HG02884 (cell line): ENCODE measurements around the gene SMYD3.
"Not testable (repeated sequence)": the region's sequence is repeated elsewhere in the genome, so short reads cannot be mapped to it uniquely, and the experiment has no call there.

Experiments
- ATAC-seq: cut with Tn5 transposase; IDR thresholded peaks from one replicate; pipeline ENCODE4 v1.9.1; 2021; ENCODE audit warnings: mild to moderate bottlenecking, moderate library complexity; ENCODE audit not compliant: unreplicated experiment

SMYD3 gene

DNA sequence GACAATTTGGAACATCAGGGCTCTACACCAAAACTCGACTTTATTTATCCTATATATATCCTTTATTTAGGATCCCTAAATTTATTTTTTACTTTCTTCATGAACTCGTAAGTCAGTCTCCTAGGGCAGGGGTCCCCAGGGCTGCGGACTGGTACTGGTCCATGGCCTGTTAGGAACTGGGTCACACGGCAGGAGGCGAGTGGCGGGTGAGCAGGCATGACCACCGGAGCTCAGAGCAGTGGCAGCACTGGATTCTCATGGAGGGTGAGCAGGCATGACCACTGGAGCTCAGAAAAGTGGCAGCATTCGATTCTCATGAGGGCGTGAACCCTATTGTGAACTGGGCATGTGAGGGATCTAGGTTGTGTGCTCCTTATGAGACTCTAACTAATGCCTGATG is 427.0 kb downstream of the SMYD3 start:
- no peak for ATAC-seq

DNA sequence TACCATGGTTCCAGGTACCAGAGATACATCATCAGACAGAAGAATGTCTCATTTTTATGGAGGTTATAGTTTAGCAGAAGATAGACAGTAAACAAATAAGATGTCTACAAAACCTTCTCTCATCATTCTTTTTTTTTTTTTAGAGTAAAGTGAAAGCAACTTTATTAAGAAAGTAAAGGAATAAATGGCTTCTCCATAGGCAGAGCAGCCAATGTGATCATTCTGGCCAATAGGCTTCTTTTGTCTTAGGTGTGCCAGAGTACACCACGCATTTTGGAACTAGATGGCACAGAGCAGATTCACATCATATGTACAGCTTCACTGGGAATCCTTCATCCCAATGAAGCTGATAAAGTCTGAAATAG is 428.2 kb downstream of the SMYD3 start:
- ATAC-seq: no peak

DNA sequence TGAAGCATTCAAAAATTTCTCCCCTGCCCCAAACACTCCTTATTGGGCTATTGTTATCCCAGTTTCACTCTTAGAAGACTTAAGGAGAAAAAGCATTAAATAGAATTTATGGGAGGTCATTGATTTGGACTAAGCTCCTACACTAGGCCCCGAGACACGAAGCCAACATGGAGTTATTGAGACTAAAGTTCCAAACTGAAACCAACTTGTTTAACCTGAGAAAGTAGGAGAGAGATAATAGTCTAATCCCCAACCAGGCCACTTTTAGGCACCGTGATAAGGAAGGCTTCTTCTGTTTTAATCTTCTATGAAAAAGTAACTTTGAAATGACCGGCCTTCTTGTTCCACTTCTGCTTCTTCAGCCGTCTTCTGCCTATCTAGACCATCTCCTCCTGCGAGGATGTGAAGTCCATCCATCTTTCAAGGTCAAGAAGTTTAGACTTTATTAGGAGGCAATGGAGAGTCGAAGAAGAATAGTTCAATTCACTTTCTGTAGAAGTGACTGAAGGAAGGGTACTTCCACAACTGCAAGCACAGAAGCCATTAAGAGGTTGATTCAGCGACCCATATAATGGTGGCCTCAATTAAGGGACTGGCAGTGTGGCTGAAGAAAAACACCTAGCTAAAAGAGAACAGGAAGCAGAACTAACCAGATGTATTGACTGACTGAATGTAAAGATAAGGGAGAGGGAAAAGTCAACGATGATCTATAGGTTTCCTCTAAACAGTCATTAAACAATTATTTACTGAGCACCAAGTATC is 428.8 kb downstream of the SMYD3 start:
- ATAC-seq: no peak

DNA sequence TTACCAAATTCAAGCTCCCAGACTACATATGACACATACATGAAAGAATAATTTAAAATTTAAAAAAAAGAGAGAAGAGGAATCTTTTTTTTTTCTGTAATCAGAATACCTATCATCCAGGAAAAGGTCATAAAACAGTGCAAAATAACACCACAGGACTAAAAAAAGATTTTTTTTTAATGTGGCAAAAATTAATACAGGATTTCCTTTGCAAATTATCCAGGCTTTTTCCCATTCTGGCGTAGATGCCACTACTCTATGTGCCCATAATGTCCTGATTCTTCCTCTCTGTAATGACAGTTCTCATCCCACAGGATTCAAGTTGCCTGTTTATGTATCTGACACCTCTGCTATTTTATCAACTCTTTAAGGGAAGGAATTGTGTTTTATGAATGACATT is 429.6 kb downstream of the SMYD3 start:
- ATAC-seq: no peak

DNA sequence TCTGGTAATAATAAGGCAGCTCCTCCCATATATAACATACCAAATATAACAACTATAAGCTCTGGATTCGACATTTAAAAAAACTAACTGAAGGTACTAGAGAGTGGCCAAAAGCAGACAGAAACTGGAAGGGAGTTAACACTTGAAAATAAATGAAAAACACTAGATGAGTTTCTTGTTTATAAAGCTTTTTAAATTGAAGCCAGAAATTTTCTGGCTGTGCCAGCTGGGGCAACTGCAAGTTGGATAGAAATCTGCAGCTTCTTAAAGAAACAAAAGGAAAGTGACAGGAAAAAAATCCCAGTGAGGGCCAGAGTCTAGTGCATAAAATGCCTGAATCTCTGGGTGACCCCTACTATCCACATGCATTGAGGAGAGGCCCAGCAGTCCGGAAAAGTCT is 432.7 kb downstream of the SMYD3 start:
- no peak for ATAC-seq

DNA sequence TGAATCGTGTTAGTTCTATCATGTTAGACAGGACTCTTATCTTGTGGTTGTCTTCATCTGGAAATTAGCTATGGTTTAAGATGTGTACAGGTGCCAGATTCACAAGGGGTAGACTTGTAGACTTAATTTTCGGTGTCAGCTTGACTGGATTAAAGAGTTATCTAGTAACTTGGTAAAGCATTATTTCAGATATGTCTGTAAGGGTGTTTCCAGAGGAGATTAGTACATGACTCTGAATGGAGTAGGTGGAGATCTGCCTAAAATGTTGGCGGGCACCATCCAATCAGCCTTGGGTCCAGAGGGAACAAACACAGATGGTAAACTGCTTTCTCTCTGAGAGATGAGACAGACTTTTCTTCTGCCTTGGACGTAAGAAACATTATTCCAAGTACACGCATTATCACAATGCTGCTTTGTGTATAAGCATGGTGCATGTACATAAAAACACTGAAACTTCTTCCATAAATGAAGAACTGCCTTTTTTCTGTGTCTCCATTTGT is 434.6 kb downstream of the SMYD3 start:
- ATAC-seq: no peak

DNA sequence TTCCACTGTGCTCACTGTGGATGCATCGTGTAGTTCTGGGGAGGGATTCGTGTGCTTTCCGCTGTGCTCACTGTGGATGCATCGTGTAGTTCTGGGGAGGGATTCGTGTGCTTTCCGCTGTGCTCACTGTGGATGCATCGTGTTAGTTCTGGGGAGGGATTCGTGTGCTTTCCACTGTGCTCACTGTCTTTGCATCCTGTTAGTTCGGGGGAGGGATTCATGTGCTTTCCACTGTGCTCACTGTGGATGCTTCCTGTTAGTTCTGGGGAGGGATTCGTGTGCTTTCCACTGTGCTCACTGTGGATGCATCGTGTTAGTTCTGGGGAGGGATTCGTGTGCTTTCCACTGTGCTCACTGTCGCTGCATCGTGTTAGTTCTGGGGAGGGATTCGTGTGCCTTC is 435.1 kb downstream of the SMYD3 start:
- ATAC-seq: not testable (repeated sequence)

DNA sequence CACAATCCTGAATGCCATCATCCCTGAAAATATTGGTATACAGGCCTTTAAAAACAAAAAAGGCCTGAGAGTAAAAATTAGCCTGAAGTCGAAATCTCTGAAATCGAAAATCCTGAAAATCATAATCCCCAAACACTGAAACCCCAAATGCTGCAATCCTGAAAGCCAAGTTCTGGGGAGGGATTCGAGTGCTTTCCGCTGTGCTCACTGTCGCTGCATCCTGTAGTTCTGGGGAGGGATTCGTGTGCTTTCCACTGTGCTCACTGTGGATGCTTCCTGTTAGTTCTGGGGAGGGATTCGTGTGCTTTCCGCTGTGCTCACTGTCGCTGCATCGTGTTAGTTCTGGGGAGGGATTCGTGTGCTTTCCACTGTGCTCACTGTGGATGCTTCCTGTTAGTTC is 435.5 kb downstream of the SMYD3 start:
- not testable (repeated sequence) for ATAC-seq

DNA sequence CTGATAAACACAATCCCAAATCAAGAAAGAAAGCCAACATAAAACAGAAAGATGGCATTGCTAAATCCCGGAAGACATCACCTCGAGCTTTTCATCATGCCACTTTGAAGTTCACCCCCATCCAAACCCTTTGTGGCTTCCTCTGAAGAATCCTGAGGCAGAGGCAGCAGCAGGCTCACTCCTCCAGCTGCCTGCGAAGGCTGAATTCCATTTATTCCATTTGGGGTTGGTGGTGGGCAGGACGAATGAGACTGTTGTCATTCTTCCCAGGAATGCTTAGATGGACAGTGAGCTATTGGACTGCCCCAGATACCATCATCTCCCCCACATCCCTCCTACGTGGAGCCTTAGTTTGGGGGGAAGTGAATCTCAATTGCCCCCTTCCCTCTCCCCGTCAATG is 437.5 kb downstream of the SMYD3 start:
- ATAC-seq: no peak

DNA sequence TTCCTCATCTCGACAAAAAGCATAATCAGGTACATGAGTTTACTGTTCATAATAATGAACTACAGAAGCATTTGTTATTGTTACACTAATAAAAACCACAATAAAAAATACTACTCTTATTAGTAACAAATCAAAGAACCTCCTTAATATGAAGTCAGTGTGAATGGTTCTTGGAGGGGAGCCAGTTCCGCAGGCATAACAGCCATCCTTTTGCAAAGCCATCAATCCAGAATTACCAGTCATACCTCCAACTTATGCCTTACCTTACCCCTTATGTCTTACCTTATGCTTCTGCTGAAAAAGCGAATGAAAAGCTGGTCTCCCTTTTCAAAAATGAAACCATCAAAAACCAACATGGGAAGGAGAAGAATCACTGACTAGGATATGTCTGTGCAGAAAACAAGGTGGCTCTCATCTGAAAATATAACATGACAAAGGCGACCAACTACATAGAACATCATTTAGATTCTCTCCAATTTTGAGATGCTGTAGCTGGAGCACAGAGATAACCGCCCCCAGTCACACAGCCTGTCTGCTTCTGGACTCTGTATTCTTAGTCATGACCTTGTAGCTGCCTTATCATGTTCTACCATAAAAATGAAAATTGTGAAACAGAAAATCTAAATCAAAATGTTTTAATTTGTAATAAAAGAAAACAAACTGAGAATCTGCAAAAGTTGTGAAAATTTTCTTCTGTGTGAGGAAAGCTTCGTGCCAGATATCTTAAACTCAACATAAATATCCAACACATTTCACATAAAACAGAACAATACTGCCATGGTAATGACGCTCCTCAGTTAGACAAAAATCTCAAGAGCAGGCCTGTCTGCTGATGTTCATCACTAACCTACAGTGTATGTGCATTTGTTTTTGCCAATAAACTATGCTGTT is 438.2 kb downstream of the SMYD3 start:
- ATAC-seq: no peak

DNA sequence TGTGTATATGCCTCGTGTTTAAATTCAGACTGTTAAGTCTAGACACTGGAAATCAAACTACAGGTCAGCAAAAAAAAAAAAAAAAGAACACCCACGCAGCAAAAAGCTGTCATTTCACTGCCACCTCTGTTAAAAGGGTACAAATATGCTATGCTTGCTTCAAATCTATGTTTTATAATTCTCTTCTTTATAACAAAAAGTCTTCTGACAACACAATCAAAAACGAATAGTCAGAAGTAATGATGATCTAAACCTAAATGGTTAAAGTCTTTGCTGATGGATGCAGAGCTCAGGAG is 438.9 kb downstream of the SMYD3 start:
- ATAC-seq: no peak

DNA sequence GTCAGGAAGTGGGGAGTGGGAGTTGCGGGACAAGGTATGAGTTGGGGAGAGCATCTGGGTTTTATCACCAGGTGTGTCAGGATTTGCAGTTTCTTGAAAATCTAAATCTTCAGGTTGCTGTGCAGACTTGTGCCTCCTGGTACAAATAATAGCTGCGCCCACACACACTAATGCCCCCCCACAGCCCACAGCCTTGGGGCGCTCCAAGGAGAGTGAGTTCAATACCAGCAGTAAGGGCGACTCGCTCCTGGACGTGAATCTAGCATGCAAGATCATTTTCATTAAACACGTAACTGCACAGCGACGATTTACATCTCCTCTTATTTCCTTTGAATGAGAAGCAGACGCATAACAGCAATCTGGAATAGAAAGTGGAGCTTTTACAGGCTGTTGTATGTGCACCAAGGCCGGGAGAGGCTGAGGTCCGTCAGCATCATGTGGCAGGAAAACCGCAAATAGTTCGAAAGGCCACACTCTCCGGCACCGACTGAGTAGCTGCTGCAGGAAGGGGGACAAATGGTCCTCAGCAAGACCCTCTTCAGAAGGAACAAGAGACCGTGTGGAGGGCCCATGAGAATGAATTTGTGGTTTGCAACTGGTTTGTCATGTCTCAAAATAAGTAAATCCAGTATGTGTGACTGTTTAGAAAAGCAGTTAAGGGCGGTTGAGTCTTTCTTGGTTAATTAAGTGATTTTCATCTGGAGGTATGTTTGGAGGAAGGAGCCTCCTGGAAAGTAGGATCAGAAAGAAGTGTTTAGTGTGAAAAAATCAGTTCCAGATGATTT is 439.5 kb downstream of the SMYD3 start:
- ATAC-seq: peak; percentile 87

DNA sequence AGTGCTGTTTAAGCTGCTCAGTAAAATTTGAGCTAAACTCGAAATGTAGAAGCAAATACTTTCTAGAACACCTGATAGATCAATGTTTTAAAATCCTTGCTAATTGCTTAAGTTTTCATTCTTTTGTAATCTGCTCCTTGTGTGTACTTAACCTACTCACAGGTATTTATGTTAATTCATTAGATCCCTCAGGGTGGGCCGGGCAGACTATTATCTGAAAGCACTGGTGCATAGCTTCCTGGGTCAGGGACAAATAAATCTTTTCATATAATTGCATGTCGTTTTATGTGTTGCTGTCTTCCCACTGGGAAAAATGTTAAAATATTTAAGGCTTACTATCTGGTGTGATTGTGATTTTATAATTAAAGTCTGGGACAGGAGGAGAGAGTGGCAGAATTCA is 440.5 kb downstream of the SMYD3 start:
- ATAC-seq: no peak

DNA sequence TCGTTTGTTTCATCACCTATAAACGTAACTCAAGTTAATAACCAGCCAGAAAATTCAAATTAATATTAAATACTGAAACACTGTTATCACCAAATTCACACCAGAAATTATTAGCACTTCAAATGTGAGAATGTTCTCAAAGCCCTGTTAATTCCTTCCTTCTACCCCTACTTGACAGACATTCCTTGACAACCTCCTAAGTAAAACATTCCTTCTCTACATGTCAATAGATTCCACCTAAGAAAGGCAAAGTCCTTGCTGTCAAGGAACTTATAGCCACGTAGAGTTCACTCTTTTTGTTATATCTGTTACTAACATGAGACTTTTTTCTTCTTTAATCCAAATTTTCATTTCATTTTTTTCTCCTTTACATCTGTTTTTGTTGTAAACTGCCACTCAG is 441.5 kb downstream of the SMYD3 start:
- ATAC-seq: no peak

DNA sequence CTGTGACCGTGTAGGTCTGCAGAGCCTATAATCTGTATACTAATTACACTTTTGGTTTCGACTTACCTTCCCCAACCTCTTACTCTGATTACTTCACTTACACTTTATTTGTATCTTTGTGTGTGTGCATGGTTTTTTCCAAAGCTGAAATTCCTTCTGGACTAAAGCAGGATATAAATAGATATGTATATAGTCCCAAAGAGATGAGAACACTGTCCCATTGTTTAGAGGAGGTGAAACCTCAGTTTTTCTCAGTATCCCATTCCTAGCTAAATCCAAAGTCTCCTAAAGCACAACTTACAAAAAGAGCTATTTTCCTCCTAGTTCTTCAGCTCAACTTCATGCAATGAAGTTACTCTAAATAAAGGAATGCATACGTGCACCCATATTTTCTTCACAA is 442.2 kb downstream of the SMYD3 start:
- no peak for ATAC-seq

DNA sequence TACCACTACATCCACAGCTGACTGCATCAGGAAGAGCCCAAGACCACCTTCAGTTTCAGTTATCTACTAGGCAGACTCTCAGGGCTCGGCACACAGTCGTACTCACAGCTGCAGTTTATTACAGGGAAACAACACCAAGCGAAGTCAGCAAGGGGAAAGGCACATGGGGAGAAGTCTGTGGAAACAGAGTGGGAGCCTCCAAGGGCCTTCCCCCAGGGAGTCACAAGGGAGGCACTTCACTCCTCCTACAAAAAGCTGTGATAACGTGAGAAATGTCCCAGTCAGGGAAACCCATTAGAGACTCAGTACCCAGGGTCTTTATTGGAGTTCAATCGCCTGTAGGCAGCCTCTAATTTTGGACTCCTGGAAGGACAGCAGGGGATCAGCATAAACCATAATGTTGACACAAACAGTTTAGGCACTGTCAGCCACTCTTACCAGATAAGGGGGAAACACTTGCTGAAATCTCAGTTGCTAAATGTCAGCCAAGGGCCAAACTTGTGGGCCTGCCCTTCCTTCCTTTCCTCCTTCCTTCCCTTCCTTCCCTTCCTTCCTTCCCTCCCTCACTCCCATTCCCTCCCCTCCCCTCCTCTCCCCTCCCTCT is 444.0 kb downstream of the SMYD3 start:
- no peak for ATAC-seq

DNA sequence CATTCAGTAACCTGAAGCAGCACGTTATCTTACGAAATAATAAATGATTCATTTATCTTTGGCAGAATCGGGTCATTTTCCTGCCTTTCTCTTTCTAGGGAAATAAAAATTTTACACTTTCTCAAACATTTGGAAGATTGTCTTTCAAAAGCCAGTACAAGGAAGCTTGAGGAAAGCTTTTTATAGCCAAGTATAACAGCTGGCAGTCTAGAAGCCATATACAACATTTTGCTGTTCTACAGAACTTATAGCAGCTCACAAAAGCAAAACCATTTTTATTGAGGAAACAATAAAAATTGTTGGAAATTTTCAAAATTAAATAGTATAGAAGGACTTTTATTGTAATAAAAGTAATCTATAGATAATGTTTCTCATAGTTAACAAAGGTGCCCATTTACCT is 448.6 kb downstream of the SMYD3 start:
- ATAC-seq: no peak

DNA sequence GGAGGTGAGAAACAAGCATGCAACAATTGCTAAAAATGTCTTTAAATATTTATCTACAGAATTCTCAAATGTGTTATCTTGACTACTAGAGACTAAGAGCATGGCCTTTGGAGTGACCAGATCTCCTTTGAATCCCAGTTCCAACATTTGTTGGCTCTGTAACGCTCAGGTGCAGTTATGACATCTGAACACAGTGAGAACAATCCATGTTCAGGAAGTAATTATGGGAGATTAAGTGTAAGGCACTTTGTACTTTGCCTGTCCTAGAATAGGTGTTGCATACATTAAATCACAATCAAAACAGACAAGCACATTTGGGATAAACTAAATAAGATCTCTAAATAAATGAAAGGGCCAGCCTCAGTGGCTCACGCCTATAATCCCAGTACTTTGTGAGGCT is 454.5 kb downstream of the SMYD3 start:
- ATAC-seq: no peak

DNA sequence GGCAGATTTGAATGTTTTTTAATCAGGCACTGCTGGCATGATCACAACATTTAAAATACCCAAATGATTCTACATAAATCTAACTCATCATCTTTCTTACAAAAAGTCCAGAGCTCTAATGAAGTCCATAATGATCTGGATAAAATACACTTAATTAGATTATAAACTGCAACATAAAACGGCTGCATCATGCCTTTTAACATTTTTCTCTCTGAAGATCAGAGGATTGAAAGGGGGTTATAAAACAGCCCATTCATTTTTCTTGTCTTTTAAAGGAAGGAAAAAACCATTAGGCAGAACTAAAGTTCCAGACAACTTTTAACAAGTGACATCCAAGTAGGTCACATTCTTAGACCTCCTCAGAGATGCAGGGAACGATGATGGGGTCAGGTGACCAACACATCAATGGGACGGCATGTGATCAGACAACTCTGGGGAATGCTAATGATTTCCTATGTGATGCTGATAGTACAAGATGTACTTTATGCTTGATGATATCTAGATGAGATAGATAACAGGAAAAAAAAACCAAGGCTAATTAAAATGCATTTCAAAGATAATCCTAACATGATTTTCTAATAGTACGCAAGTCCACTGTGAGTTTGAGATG is 455.1 kb downstream of the SMYD3 start:
- no peak for ATAC-seq

DNA sequence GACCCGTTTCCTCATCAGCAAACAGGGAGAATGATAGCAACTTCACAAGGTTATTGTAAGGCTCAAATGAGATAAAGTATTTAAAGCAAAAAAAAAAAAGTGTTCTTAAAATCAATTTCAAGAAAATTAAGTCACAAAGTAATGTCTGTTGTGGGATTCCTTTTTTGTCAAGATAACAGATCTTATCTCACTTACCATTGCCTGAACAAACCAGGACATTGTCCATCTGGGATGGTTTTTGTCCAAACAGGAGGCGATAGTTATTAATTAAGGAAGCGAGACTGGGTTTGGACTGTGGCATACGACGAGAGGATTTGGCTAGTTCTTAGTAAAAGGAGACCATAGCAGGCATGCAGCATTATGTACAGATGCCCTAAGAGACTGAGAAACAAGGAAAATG is 458.4 kb downstream of the SMYD3 start:
- no peak for ATAC-seq

DNA sequence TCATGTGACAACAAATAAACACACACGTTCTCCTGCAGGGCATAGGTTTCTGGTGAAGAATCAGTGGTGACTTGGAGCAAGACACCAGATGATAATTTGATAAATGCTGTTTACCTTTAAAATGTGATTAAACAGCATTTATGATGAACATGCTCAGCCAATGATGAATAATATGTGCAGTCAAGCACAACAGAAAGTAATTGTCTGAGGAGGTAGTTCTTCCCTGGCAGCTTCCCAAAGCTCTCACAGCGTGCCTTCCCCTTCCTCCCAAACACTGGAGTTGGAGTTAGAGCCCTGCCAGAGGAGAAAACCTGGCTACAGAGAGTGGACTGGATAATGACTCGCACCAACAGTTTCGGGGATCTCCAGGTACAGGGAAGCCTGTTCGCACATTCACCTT is 463.5 kb downstream of the SMYD3 start:
- ATAC-seq: no peak
